Keratinocyte (primary cell): ENCODE results near the gene TAF1C. TPM values are rescaled to one million over a fixed set of nuclear protein-coding genes. Genes with fewer than 3 reads are reported as not detected.

Experiments
- DNase-seq: peaks from one replicate; pipeline ENCODE4 v3.0.0-alpha.2; 2011; ENCODE audit warnings: low read depth, missing footprints, low spot score
- FAIRE-seq: peaks from 2 replicates; lab custom pipeline; 2011; peaks lifted over from hg19 to GRCh38; lab: Jason Lieb, UNC
- H2AFZ ChIP-seq: 2 replicates; pipeline ENCODE4 v1.6.0; 2012; ENCODE audit warnings: low read length, control low read depth, inconsistent platforms; ENCODE audit not compliant: control insufficient read depth
- H3K27ac ChIP-seq: 2 replicates; pipeline ENCODE4 v1.5.1; 2011; ENCODE audit warnings: low read length; ENCODE audit not compliant: control insufficient read depth, insufficient read depth
- H3K27me3 ChIP-seq: 3 replicates; pipeline ENCODE4 v1.6.0; 2011; ENCODE audit warnings: low read length; ENCODE audit not compliant: control insufficient read depth, insufficient read depth; ENCODE audit errors: extremely low read depth
- H3K36me3 ChIP-seq, 2 experiments: 2 replicates in 1 of 2; 3 replicates in 1 of 2; pipeline ENCODE4 v1.5.1; 2011; ENCODE audit warnings: low read length in 2 of 2, mild to moderate bottlenecking in 1 of 2; ENCODE audit not compliant: control insufficient read depth in 2 of 2, insufficient read depth in 2 of 2; ENCODE audit errors: extremely low read depth in 1 of 2
- H3K4me1 ChIP-seq: 3 replicates; pipeline ENCODE4 v1.5.1; 2011; ENCODE audit warnings: low read length; ENCODE audit not compliant: control insufficient read depth, insufficient read depth; ENCODE audit errors: extremely low read depth
- H3K4me2 ChIP-seq: 3 replicates; pipeline ENCODE4 v1.6.0; 2011; ENCODE audit warnings: low read depth, low read length; ENCODE audit not compliant: control insufficient read depth, insufficient read depth; ENCODE audit errors: extremely low read depth
- H3K4me3 ChIP-seq, 3 experiments: fragments of 200-600 bp in 1 of 3; sonication (generic) in 1 of 3; 2 replicates in 2 of 3; 3 replicates in 1 of 3; pipeline ENCODE4 v1.5.1; 2011 to 2016; ENCODE audit warnings: low read length in 3 of 3, mild to moderate bottlenecking in 3 of 3, control low read depth in 2 of 3, inconsistent platforms in 1 of 3, low read depth in 1 of 3, mixed read lengths in 1 of 3, mixed run types in 1 of 3, moderate library complexity in 1 of 3; ENCODE audit not compliant: control insufficient read depth in 2 of 3, insufficient read depth in 2 of 3; ENCODE audit errors: extremely low read depth in 1 of 3
- H3K79me2 ChIP-seq: 2 replicates; pipeline ENCODE4 v1.6.0; 2012; ENCODE audit warnings: low read length; ENCODE audit not compliant: control insufficient read depth, insufficient read depth
- H3K9ac ChIP-seq: 3 replicates; pipeline ENCODE4 v1.6.0; 2011; ENCODE audit warnings: low read length; ENCODE audit not compliant: control insufficient read depth, insufficient read depth; ENCODE audit errors: extremely low read depth
- H3K9me1 ChIP-seq: 3 replicates; pipeline ENCODE4 v1.6.0; 2011; ENCODE audit warnings: low read length; ENCODE audit not compliant: control insufficient read depth, insufficient read depth; ENCODE audit errors: extremely low read depth
- H3K9me3 ChIP-seq: 2 replicates; pipeline ENCODE4 v1.5.1; 2012; ENCODE audit warnings: low read depth, low read length; ENCODE audit not compliant: control insufficient read depth
- H4K20me1 ChIP-seq: 3 replicates; pipeline ENCODE4 v1.6.0; 2011; ENCODE audit warnings: low read length; ENCODE audit not compliant: control insufficient read depth, insufficient read depth; ENCODE audit errors: extremely low read depth
- EZH2 ChIP-seq: IDR thresholded peaks from one replicate; pipeline ENCODE4 v1.6.1; 2012; ENCODE audit warnings: inconsistent platforms, mild to moderate bottlenecking, low read length, moderate library complexity
- dilution Hi-C: fragments of 300-500 bp; cut with MboI; formaldehyde crosslinking; loops from one replicate; pipeline ENCODE4 v1.7.0; 2020; ENCODE audit warnings: low sequenced_read_pairs; ENCODE audit not compliant: extremely low pct_ligation_motif_present
- polyA plus RNA-seq, 5 experiments: library from polyadenylated mRNA; depleted of rRNA in 3 of 5; stranded (reverse) in 3 of 5; stranded (forward) in 1 of 5; unstranded in 1 of 5; fragments of >200 nt; gene quantifications; 1 replicate in 1 of 5; 2 replicates in 3 of 5; 3 replicates in 1 of 5; pipeline versions ENCODE4 v1.2.1 to v1.2.3, GENCODE V29; 2011 to 2012; ENCODE audit warnings: missing spikeins in 2 of 5, low read depth in 1 of 5, low replicate concordance in 1 of 5
- TF ChIP-seq, protein P1 (sequence below), 3 experiments: IDR thresholded peaks in 1 of 3; conservative IDR thresholded peaks in 1 of 3; optimal IDR thresholded peaks in 1 of 3; 2 replicates in 2 of 3; 3 replicates in 1 of 3; pipeline versions ENCODE3 to v1.5.1; 2011; ENCODE audit warnings: low read length in 3 of 3, mild to moderate bottlenecking in 3 of 3, moderate library complexity in 2 of 3, control low read depth in 1 of 3, inconsistent platforms in 1 of 3; ENCODE audit not compliant: insufficient read depth in 2 of 3; ENCODE audit errors: extremely low read depth in 1 of 3

Gene TAF1C
- polyA plus RNA-seq, 1 donor (not counting 4 experiments of a cell fraction or from before 2014, with no cell fraction given) = 6.5 TPM

DNA sequence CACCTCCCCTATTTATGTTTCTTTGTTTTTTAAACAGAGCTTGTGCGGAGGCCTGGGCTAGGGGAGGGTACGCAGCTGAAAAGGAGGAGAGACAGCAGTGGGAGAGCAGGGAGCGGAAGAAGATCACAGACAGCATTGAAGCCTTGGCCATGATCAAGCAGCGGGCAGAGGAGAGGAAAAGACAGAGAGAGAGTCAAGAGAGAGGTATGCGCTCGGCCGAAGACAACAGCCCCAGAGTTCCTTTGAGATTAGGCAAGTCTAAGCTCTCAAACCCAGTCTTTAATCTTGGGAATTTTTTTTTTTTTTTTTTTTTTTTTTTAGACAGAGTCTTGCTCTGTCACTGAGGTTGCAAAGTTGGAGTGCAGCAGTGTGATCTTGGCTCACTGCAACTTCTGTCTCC is 21.1 kb downstream of the TAF1C start:
- H3K27me3 ChIP-seq = peaks cover 10% of the 10 kb centered on the region
- no peak overlapping the region for H3K27ac ChIP-seq
- no peaks in the 10 kb centered on the region for H3K4me1 ChIP-seq
- DNase-seq (no peak), FAIRE-seq (no peak)
- no peaks in the 10 kb centered on the region for H3K79me2 ChIP-seq
- dilution Hi-C loops = no loop called here
- no peak for TF ChIP-seq EZH2
- no peaks in the 10 kb centered on the region for H3K9me3 ChIP-seq
- no peak overlapping the region for H3K4me3 ChIP-seq
- no peak overlapping the region for H3K4me2 ChIP-seq
- no peaks in the 10 kb centered on the region for H3K9me1 ChIP-seq
- no peak overlapping the region for H2AFZ ChIP-seq
- H3K9ac ChIP-seq = no peak overlapping the region
- no peaks in the 10 kb centered on the region for H4K20me1 ChIP-seq
- no peaks in the 10 kb centered on the region for H3K36me3 ChIP-seq

DNA sequence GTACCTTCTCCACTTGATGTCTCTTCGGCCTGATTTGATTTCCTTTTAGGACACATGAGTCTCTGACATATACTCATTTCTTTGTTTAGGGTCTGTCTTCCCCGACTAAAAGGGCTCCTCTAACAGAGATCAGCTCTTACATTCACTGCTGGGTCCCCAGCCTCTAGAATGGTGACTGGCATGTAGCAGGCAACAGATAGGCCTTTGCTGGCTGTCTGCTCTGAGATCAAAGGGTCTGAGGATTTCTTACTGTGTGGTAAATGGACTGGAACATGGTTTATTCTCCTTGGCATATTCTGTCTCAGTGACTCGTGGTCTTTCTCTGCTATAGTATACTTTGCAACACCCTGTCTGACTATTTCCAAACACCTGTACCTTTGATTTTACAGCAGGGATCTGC is 25.1 kb downstream of the TAF1C start:
- Histone ChIP-seq H3K27me3 (peaks cover 7% of the 10 kb centered on the region), H3K9me1 (no peaks in the 10 kb centered on the region), H3K4me2 (no peak overlapping the region), H3K4me1 (no peaks in the 10 kb centered on the region), H2AFZ (no peak overlapping the region), H3K27ac (no peak overlapping the region), H3K79me2 (no peaks in the 10 kb centered on the region), H3K9ac (no peak overlapping the region), H3K4me3 (no peak overlapping the region), H3K36me3 (no peaks in the 10 kb centered on the region), H3K9me3 (no peaks in the 10 kb centered on the region), H4K20me1 (no peaks in the 10 kb centered on the region)
- no peak for TF ChIP-seq EZH2
- TF ChIP-seq, protein P1, sequence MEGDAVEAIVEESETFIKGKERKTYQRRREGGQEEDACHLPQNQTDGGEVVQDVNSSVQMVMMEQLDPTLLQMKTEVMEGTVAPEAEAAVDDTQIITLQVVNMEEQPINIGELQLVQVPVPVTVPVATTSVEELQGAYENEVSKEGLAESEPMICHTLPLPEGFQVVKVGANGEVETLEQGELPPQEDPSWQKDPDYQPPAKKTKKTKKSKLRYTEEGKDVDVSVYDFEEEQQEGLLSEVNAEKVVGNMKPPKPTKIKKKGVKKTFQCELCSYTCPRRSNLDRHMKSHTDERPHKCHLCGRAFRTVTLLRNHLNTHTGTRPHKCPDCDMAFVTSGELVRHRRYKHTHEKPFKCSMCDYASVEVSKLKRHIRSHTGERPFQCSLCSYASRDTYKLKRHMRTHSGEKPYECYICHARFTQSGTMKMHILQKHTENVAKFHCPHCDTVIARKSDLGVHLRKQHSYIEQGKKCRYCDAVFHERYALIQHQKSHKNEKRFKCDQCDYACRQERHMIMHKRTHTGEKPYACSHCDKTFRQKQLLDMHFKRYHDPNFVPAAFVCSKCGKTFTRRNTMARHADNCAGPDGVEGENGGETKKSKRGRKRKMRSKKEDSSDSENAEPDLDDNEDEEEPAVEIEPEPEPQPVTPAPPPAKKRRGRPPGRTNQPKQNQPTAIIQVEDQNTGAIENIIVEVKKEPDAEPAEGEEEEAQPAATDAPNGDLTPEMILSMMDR (optimal IDR thresholded peaks at IDR 0.05 in 1 of 3, IDR thresholded peaks at IDR 0.05 in 1 of 3, conservative IDR thresholded peaks at IDR 0.05 in 1 of 3; ENCODE audit: extremely low read depth in 1 of 3, insufficient read depth in 2 of 3, low read length in 3 of 3) = no peak
- dilution Hi-C loops = no loop called here
- DNase-seq = no peak
- no peak for FAIRE-seq

DNA sequence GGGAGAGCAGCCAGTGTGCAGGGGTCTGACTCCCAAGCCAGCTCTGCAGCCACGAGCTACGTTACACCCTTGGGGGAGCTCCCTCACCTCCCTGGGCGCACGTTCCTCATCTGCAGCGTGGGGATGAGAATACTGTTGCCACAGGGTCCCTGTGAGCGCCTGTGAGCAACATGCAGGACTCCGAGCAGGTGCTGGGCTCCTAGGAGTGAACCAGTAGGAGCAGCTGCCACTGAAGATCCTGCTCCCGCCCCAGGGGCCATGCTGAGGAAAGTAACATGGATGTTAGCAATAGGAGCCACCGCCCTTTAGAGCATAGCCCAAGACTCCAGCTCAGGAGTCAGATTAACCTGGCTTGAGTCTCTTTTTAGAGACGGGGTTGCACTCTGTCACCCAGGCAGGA is 25.8 kb downstream of the TAF1C start:
- Histone ChIP-seq H3K4me3 (no peak overlapping the region), H2AFZ (no peak overlapping the region), H3K36me3 (no peaks in the 10 kb centered on the region), H3K79me2 (no peaks in the 10 kb centered on the region), H3K27me3 (peaks cover 5% of the 10 kb centered on the region), H3K9me1 (no peaks in the 10 kb centered on the region), H3K9ac (no peak overlapping the region), H3K27ac (no peak overlapping the region), H3K4me1 (no peaks in the 10 kb centered on the region), H3K9me3 (peaks cover 1% of the 10 kb centered on the region), H3K4me2 (no peak overlapping the region), H4K20me1 (no peaks in the 10 kb centered on the region)
- no peak for TF ChIP-seq EZH2
- TF ChIP-seq, protein P1 (optimal IDR thresholded peaks at IDR 0.05 in 1 of 3, IDR thresholded peaks at IDR 0.05 in 1 of 3, conservative IDR thresholded peaks at IDR 0.05 in 1 of 3; ENCODE audit: extremely low read depth in 1 of 3, insufficient read depth in 2 of 3, low read length in 3 of 3) = no peak
- DNase-seq = no peak
- FAIRE-seq = no peak
- dilution Hi-C loops = no loop called here
